MCF 10A (cell line): ENCODE data around the gene IKBKE. TPM values are rescaled to one million over a fixed set of nuclear protein-coding genes. Genes with fewer than 3 reads are reported as not detected.

ENCODE experiments used
- BruUV-seq: library from RNA; stranded (reverse); fragments of 400-500 nt; replicated peaks from 2 replicates; lab custom pipeline; 2021; lab: Mats Ljungman, UMichigan
- CTCF ChIA-PET: fragments of 300-600 bp; sonication (Branson Sonifier 250); formaldehyde crosslinking; extraction: SDS; loops from one replicate; lab custom pipeline; 2021; ENCODE audit warnings: antibody characterized with exemption, inconsistent platforms; lab: Yijun Ruan, JAX
- POLR2A ChIA-PET: fragments of 300-600, 350-650 bp; sonication (Branson Sonifier 250); formaldehyde crosslinking; extraction: SDS; loops from one replicate; lab custom pipeline; 2020; ENCODE audit warnings: antibody characterized with exemption, inconsistent platforms; lab: Yijun Ruan, JAX
- DNase-seq: peaks from one replicate; pipeline ENCODE4 v3.0.0-alpha.2; 2018; ENCODE audit not compliant: unreplicated experiment
- H3K27ac Mint-ChIP-seq: one replicate; pipeline ENCODE4 v1.8.0; 2022; ENCODE audit warnings: mild to moderate bottlenecking, low read depth, mixed read lengths; ENCODE audit not compliant: unreplicated experiment
- H3K27me3 Mint-ChIP-seq: one replicate; pipeline ENCODE4 v1.8.0; 2022; ENCODE audit warnings: mixed read lengths; ENCODE audit not compliant: insufficient read depth, unreplicated experiment
- H3K36me3 Mint-ChIP-seq: one replicate; pipeline ENCODE4 v1.8.0; 2022; ENCODE audit warnings: mild to moderate bottlenecking, moderate library complexity, mixed read lengths; ENCODE audit not compliant: insufficient read depth, unreplicated experiment
- H3K4me1 Mint-ChIP-seq: one replicate; pipeline ENCODE4 v1.8.0; 2022; ENCODE audit warnings: mixed read lengths; ENCODE audit not compliant: insufficient read depth, unreplicated experiment
- H3K4me3 Mint-ChIP-seq: one replicate; pipeline ENCODE4 v1.8.0; 2022; ENCODE audit warnings: mild to moderate bottlenecking, moderate library complexity, mixed read lengths; ENCODE audit not compliant: unreplicated experiment
- H3K9me3 Mint-ChIP-seq: one replicate; pipeline ENCODE4 v1.8.0; 2022; ENCODE audit warnings: mixed read lengths; ENCODE audit not compliant: unreplicated experiment
- CTCF ChIP-seq: fragments of 200-600 bp; IDR thresholded peaks from one replicate; pipeline ENCODE4 v1.8.0; 2022; ENCODE audit warnings: antibody characterized with exemption, mild to moderate bottlenecking; ENCODE audit not compliant: unreplicated experiment
- intact Hi-C: fragments of 100-400 bp; cut with micrococcal nuclease; formaldehyde crosslinking; loops from 2 replicates; pipeline ENCODE4 v1.14.1; 2022
- total RNA-seq: library from RNA; stranded (reverse); gene quantifications from 2 replicates; pipeline ENCODE4 v1.2.3, GENCODE V29; 2022

Gene IKBKE
- total RNA-seq, 1 experiment from 2014 or later, result 12.1 TPM

DNA sequence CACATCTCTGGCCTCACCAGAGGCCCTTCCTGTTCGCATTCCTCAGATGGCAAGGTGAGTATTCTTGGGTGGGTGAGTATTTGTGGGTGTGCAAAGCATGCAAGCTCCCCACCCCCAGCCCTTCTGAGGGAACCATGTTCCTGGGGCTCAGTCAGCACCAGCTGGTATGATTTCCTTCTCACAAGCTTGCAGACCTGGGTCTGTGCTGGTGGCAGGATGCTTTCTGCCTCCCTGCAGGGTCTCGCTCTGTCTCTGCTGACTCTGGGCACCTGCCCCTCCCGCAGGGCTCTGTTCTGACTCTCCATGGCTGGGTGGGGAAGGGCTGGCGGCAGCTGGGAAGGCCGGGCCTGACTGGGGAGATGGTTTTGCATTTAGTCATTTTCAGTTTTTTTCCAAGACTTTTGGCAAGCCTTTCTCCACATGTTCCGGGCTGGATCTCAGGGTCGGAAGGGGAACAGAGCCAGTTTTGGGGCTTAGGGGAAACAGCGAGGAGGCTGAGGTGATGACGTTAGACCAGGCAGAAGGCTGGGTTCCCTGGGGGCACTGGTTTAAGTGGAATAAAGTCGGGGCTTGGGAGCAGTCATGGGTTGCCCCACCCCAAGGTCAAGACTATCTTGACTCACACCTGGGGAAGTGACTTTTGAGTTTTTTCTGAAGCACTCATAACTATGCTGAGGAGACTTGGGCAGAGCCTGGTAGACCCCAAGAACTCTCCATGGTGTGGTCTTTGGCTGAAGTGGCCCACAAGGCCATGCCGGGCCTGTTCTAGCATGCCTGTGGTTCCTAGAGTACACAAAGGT is 43.2 kb downstream of the IKBKE start:
- BruUV-seq, result TSS peak; percentile 42
- intact Hi-C loops, result loop anchor here (1.0 kb wide), 1 partner anchor 12 kb away; no protein-coding TSS in a partner anchor
- peaks cover 9% of the 10 kb centered on the region for H3K36me3 Mint-ChIP-seq
- ChIA-PET CTCF (interaction anchor here (0.7 to 2.4 kb wide), 9 partner anchors 10 to 72 kb away, joined by 3 to 16 read pairs (median 5); no protein-coding TSS in a partner anchor), POLR2A (interaction anchor here (0.5 to 1.7 kb wide), 17 partner anchors 10 to 1113 kb away, joined by 3 to 10 read pairs (median 3); partner anchors contain the start of genes EIF2D and IKBKE)
- DNase-seq, result peak; percentile 100
- peak overlapping the region; percentile 59 for H3K4me3 Mint-ChIP-seq
- H3K27me3 Mint-ChIP-seq, result no peaks in the 10 kb centered on the region
- H3K4me1 Mint-ChIP-seq, result peaks cover 73% of the 10 kb centered on the region
- peak overlapping the region; percentile 99 for H3K27ac Mint-ChIP-seq
- H3K9me3 Mint-ChIP-seq, result no peaks in the 10 kb centered on the region
- TF ChIP-seq CTCF, result no peak

GRCh38 chr1:206514813-206515387 is 44.6 kb downstream of the IKBKE start:
- Mint-ChIP-seq H3K4me1 (peaks cover 60% of the 10 kb centered on the region), H3K4me3 (peak overlapping the region; percentile 15), H3K27me3 (no peaks in the 10 kb centered on the region), H3K9me3 (no peaks in the 10 kb centered on the region), H3K27ac (peak overlapping the region; percentile 99), H3K36me3 (no peaks in the 10 kb centered on the region)
- ChIA-PET POLR2A (interaction anchor here (0.6 to 2.1 kb wide), 8 partner anchors 9 to 146 kb away, joined by 3 to 13 read pairs (median 4); partner anchors contain the start of gene IKBKE), CTCF (interaction anchor here (0.7 to 2.3 kb wide), 9 partner anchors 9 to 211 kb away, joined by 3 to 15 read pairs (median 3); no protein-coding TSS in a partner anchor)
- intact Hi-C loops, result no loop called here
- no peak for TF ChIP-seq CTCF
- DNase-seq, result peak; percentile 70
- no TSS peak for BruUV-seq

DNA sequence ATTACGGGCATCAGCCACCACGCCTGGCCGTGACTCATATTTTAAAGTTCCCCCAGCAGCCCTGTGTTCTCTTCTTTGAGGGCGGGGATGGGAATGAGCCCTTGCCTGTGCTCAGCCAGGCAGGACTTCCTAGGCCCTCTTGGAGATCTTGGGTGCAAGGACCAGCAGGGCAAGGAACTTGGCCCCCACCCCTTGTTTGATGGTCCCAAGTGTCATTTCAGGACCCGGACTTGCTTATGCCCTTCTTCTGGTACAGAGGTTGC is 46.4 kb downstream of the IKBKE start:
- Mint-ChIP-seq H3K36me3 (no peaks in the 10 kb centered on the region), H3K27me3 (no peaks in the 10 kb centered on the region), H3K4me3 (no peak overlapping the region), H3K27ac (no peak overlapping the region), H3K9me3 (no peaks in the 10 kb centered on the region), H3K4me1 (peaks cover 46% of the 10 kb centered on the region)
- no peak for TF ChIP-seq CTCF
- no peak for DNase-seq
- ChIA-PET CTCF (interaction anchor here (0.6 to 3.7 kb wide), 7 partner anchors 11 to 91 kb away, joined by 3 to 19 read pairs (median 4); no protein-coding TSS in a partner anchor), POLR2A (interaction anchor here (1.0 to 2.0 kb wide), 3 partner anchors 9 to 27 kb away, joined by 4 to 13 read pairs (median 4); partner anchors contain the start of gene RASSF5)
- BruUV-seq, result no TSS peak
- intact Hi-C loops, result no loop called here

GRCh38 chr1:206517784-206518183 is 47.5 kb downstream of the IKBKE start:
- Mint-ChIP-seq H3K27me3 (no peaks in the 10 kb centered on the region), H3K4me1 (peaks cover 34% of the 10 kb centered on the region), H3K36me3 (no peaks in the 10 kb centered on the region), H3K27ac (no peak overlapping the region), H3K4me3 (no peak overlapping the region), H3K9me3 (no peaks in the 10 kb centered on the region)
- intact Hi-C loops, result no loop called here
- DNase-seq, result no peak
- TF ChIP-seq CTCF, result no peak
- ChIA-PET POLR2A (interaction anchor here (0.7 to 1.2 kb wide), 3 partner anchors 11 to 21 kb away, joined by 3 read pairs; partner anchors contain the start of gene RASSF5), CTCF (interaction anchor here (0.6 to 3.7 kb wide), 9 partner anchors 12 to 112 kb away, joined by 3 to 19 read pairs (median 3); no protein-coding TSS in a partner anchor)
- no TSS peak for BruUV-seq
